ENCODE data around the gene CAPN11. TPM values are rescaled to one million over a fixed set of nuclear protein-coding genes. Genes with fewer than 3 reads are reported as not detected.

Gene CAPN11
- total and polyA plus RNA-seq, 9 of the 15 experiments (the other 6 are each of a cell fraction or from before 2014, with no cell fraction given) = 0.03 to 0.61 (median 0.17) TPM; not detected in 1

GRCh38 chr6:44201200-44201599 lies 42.6 kb downstream of the CAPN11 start:
- TF ChIP-seq ZNF589 (CRISPR knock-in tag; IDR thresholded peaks at IDR 0.05; ENCODE audit: low read depth) (0 out of 2 replicates have a peak, but pooled peaks have one; percentile 0), UBTF (IDR thresholded peaks at IDR 0.05; ENCODE audit: borderline replicate concordance in 1 of 2, low read depth in 2 of 2, low read length in 2 of 2) (0 out of 4 replicates have a peak, but pooled peaks of 1 of the 2 experiments have one; percentile 27), ZNF449 (CRISPR knock-in tag; IDR thresholded peaks at IDR 0.05) (peak; percentile 31; the same call in 1 of the 2 replicates), PHB (CRISPR knock-in tag; IDR thresholded peaks at IDR 0.05) (no peak), ZNF224 (CRISPR knock-in tag; IDR thresholded peaks at IDR 0.05) (0 out of 2 replicates have a peak, but pooled peaks have one; percentile 61)
- Histone ChIP-seq H3K9me1 (ENCODE audit: control insufficient read depth, insufficient read depth, low read length) (no peaks in the 10 kb centered on the region), H3K4me2 (ENCODE audit: insufficient read depth, low read length) (peak overlapping the region; percentile 54), H3K27me3 (ENCODE audit: control insufficient read depth in 2 of 2, insufficient read depth in 2 of 2, low read length in 2 of 2) (no peaks in the 10 kb centered on the region), H3K36me3 (ENCODE audit: control insufficient read depth, insufficient read depth, low read length) (no peaks in the 10 kb centered on the region), H4K20me1 (replicated peaks; ENCODE audit: control insufficient read depth, insufficient read depth, low read length) (no peaks in the 10 kb centered on the region), H3K27ac (ENCODE audit: extremely low read depth, low read depth, low read length) (peak overlapping the region; percentile 53; the same call in 2 of the 3 replicates), H3K9me3 (replicated peaks; ENCODE audit: control insufficient read depth, insufficient read depth, low read depth, low read length) (no peaks in the 10 kb centered on the region), H3K4me1 (replicated peaks in 1 of 2; ENCODE audit: control insufficient read depth in 2 of 2, insufficient read depth in 2 of 2, low read length in 2 of 2) (peaks cover 26 to 39% of the 10 kb centered on the region in 2 experiments), H3K9ac (ENCODE audit: insufficient read depth in 1 of 2, low read depth in 2 of 2, low read length in 2 of 2) (peak overlapping the region; percentile 46 to 82), H3K79me2 (ENCODE audit: control insufficient read depth, insufficient read depth, low read length) (no peaks in the 10 kb centered on the region), H3K4me3 (no peak overlapping the region), H2AFZ (ENCODE audit: low read depth, low read length) (peak overlapping the region; percentile 91)
- peak; percentile 68 for ATAC-seq
- in situ Hi-C loops (cut with MboI) = no loop called here
- ChIA-PET CTCF (ENCODE audit: low intra/inter-chr PET ratio) (no interaction called here), POLR2A (interaction anchor here (0.7 to 3.0 kb wide), 12 partner anchors 9 to 54 kb away, joined by 3 to 23 read pairs (median 4); partner anchors contain the start of gene HSP90AB1)
- intact Hi-C loops (cut with micrococcal nuclease) = no loop called here
- peak in 2 of 4 experiments; percentile 40 to 47 for DNase-seq (ENCODE audit: extremely low read depth in 1 of 4, low spot score in 3 of 4)
- WGBS (ENCODE audit: insufficient coverage, low coverage, missing lambda C conversion rate) = 71% methylated on average over 3 of the region's 3 CpGs
- FAIRE-seq = peak; percentile 66
- BruUV-seq (replicated peaks) = no TSS peak

All from K562 (cell line).